ENCODE data around the gene CLIP3. TPM values are rescaled to one million over a fixed set of nuclear protein-coding genes. Genes with fewer than 3 reads are reported as not detected.
A peak's percentile ranks its signal among the peaks of the same experiment; 100 is the strongest.

The CLIP3 gene, protein sequence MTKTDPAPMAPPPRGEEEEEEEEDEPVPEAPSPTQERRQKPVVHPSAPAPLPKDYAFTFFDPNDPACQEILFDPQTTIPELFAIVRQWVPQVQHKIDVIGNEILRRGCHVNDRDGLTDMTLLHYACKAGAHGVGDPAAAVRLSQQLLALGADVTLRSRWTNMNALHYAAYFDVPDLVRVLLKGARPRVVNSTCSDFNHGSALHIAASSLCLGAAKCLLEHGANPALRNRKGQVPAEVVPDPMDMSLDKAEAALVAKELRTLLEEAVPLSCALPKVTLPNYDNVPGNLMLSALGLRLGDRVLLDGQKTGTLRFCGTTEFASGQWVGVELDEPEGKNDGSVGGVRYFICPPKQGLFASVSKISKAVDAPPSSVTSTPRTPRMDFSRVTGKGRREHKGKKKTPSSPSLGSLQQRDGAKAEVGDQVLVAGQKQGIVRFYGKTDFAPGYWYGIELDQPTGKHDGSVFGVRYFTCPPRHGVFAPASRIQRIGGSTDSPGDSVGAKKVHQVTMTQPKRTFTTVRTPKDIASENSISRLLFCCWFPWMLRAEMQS
- polyA plus RNA-seq (2012; ENCODE audit: insufficient read depth, insufficient read length, low read depth) = 27.7 TPM

- peak within 1 kb of the TSS; percentile 77 for H3K4me3 ChIP-seq (ENCODE audit: low read depth, low read length)
- H3K36me3 ChIP-seq = no peaks in the 10 kb centered on the region
- H3K9me3 ChIP-seq = no peaks in the 10 kb centered on the region
- peaks cover 9% of the 10 kb centered on the region; the same call in 1 of the 2 replicates for H3K4me1 ChIP-seq
- no peaks in the 10 kb centered on the region for H3K27me3 ChIP-seq
- DNase-seq = peak; percentile 86
- no peak for TF ChIP-seq CTCF (IDR thresholded peaks at IDR 0.05; ENCODE audit: low read depth, low read length)
Observed at GRCh38 chr19:36032251-36033104, at the start of gene CLIP3. CLIP3 (minus strand) TSS chr19:36032873; CDS start chr19:36032357, 516 bp downstream.

DNA sequence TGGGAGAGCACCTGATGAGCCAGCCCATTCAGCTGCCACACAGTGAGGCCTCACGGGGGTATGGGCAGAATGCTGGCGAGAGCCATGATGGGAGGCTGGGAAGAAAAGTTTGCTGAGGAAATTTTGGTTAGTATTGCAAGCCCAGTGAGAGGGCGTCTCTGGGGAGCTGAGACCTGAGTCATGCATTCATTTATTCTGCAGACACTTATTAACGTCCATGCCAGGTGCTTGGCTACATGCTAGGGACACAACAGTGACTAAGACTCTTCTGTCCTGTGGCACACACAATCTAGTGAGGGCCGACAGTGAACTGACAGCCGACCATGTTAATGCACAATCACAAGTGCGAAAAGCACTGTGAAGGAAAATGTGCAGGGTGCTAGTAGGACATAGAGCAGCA is 49.2 kb upstream of the CLIP3 start:
- no peaks in the 10 kb centered on the region for H3K4me1 ChIP-seq
- no peak for DNase-seq
- H3K36me3 ChIP-seq = peaks cover 50% of the 10 kb centered on the region
- no peaks in the 10 kb centered on the region for H3K9me3 ChIP-seq
- H3K4me3 ChIP-seq (ENCODE audit: low read depth, low read length) = no peak overlapping the region
- no peak for TF ChIP-seq CTCF (IDR thresholded peaks at IDR 0.05; ENCODE audit: low read depth, low read length)
- no peaks in the 10 kb centered on the region for H3K27me3 ChIP-seq

- Histone ChIP-seq H3K4me3 (ENCODE audit: low read depth, low read length) (no peak overlapping the region), H3K27me3 (no peaks in the 10 kb centered on the region), H3K4me1 (no peaks in the 10 kb centered on the region), H3K9me3 (no peaks in the 10 kb centered on the region), H3K36me3 (peaks cover 45% of the 10 kb centered on the region)
- TF ChIP-seq CTCF (IDR thresholded peaks at IDR 0.05; ENCODE audit: low read depth, low read length) = no peak
- no peak for DNase-seq
Observed at GRCh38 chr19:36081385-36081784, 48.7 kb upstream of the CLIP3 start.

GRCh38 chr19:36079389-36079945 is 46.8 kb upstream of the CLIP3 start:
- no peaks in the 10 kb centered on the region for H3K27me3 ChIP-seq
- H3K4me1 ChIP-seq = no peaks in the 10 kb centered on the region
- no peak for TF ChIP-seq CTCF (IDR thresholded peaks at IDR 0.05; ENCODE audit: low read depth, low read length)
- no peak overlapping the region for H3K4me3 ChIP-seq (ENCODE audit: low read depth, low read length)
- no peaks in the 10 kb centered on the region for H3K9me3 ChIP-seq
- DNase-seq = no peak
- H3K36me3 ChIP-seq = peaks cover 40% of the 10 kb centered on the region

DNA sequence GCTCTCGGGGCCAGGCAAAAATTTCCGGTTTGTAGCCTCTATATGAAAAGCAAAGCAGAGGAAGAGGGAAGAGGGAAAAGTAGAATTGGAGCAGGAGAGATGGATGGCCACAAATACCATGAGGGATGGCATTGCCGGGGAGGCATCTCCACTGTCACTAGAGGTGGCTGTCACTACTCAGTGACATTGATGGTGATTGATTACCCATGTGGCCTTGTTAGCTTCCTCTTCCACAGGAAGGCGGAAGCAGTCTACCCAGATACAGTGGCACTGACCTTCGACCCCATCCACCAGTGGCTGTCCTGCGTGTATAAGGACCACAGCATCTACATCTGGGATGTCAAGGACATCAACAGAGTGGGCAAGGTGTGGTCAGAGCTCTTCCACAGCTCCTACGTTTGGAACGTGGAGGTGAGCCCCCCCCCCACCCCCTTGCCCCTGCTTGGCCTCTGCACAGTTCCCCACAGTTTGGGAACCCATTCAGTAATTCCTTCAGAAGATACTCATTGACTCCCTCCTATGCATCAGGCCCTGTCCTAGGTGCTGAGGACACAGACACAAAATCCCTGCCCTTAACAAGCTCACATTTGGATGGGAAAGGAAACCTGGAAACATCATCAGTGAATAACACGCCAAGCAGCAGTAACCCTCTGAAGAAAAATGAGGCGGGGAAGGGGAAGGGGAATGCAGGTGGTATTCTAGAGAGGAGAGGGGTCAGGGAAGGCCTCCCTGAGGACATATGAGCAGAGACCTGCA is 40.6 kb upstream of the CLIP3 start:
- H3K9me3 ChIP-seq = no peaks in the 10 kb centered on the region
- DNase-seq = no peak
- no peak overlapping the region for H3K4me3 ChIP-seq (ENCODE audit: low read depth, low read length)
- peaks cover 10% of the 10 kb centered on the region for H3K4me1 ChIP-seq
- no peaks in the 10 kb centered on the region for H3K27me3 ChIP-seq
- TF ChIP-seq CTCF (IDR thresholded peaks at IDR 0.05; ENCODE audit: low read depth, low read length) = no peak
- peaks cover 16% of the 10 kb centered on the region for H3K36me3 ChIP-seq
